Measurements from ENCODE around the gene DNAJC18. TPM values are rescaled to one million over a fixed set of nuclear protein-coding genes. Genes with fewer than 3 reads are reported as not detected.
"Not testable (repeated sequence)": the region's sequence is repeated elsewhere in the genome, so short reads cannot be mapped to it uniquely, and the experiment has no call there.

Gene DNAJC18
- 9.3 and 9.8 TPM in 2 replicates for total RNA-seq

GRCh38 chr5:139439013-139439903 is at the start of gene DNAJC18:
DNAJC18 (minus strand) TSS chr5:139439525; CDS start chr5:139439445, 80 bp downstream.
- intact Hi-C loops (cut with micrococcal nuclease) = loop anchor here (1.0 to 2.0 kb wide), 8 partner anchors 8 to 194 kb away; partner anchors contain the start of genes SPATA24, STING1 and UBE2D2

GRCh38 chr5:139488260-139488659 is 48.9 kb upstream of the DNAJC18 start:
- intact Hi-C loops (cut with micrococcal nuclease) = no loop called here

GRCh38 chr5:139486201-139486600 is 46.9 kb upstream of the DNAJC18 start:
- intact Hi-C loops (cut with micrococcal nuclease) = no loop called here

- intact Hi-C loops (cut with micrococcal nuclease) = loop anchor here (1.0 to 5.0 kb wide), 6 partner anchors 24 to 191 kb away; partner anchors contain the start of genes DNAJC18, MATR3 and UBE2D2
Measured at GRCh38 chr5:139482890-139483208, 43.5 kb upstream of the DNAJC18 start.

GRCh38 chr5:139482050-139482889 is 42.9 kb upstream of the DNAJC18 start, which contains the start of gene STING1:
STING1 (minus strand) TSS chr5:139482758; CDS start chr5:139481704, 1,054 bp downstream.
- intact Hi-C loops (cut with micrococcal nuclease) = loop anchor here (1.0 to 5.0 kb wide), 6 partner anchors 23 to 190 kb away; partner anchors contain the start of genes DNAJC18, MATR3 and UBE2D2

- intact Hi-C loops (cut with micrococcal nuclease) = loop anchor here (1.0 to 5.0 kb wide), 7 partner anchors 22 to 189 kb away; partner anchors contain the start of genes DNAJC18, MATR3 and UBE2D2
Measured at GRCh38 chr5:139481580-139482049, 42.3 kb upstream of the DNAJC18 start.

GRCh38 chr5:139481122-139481533 is 41.8 kb upstream of the DNAJC18 start:
- intact Hi-C loops (cut with micrococcal nuclease) = loop anchor here (1.0 to 5.0 kb wide), 2 partner anchors 95 to 189 kb away; partner anchors contain the start of gene MATR3

GRCh38 chr5:139479729-139480128 is 40.4 kb upstream of the DNAJC18 start:
- intact Hi-C loops (cut with micrococcal nuclease) = loop anchor here (5.0 kb wide), 1 partner anchor 187 kb away; the partner anchor contains the start of gene MATR3

GRCh38 chr5:139478657-139479423 is 39.5 kb upstream of the DNAJC18 start:
- intact Hi-C loops (cut with micrococcal nuclease) = not testable (repeated sequence)

GRCh38 chr5:139475865-139476617 is 36.7 kb upstream of the DNAJC18 start:
- intact Hi-C loops (cut with micrococcal nuclease) = loop anchor here (2.0 kb wide), 1 partner anchor 17 kb away; no protein-coding TSS in a partner anchor

- intact Hi-C loops (cut with micrococcal nuclease) = loop anchor here (2.0 kb wide), 1 partner anchor 16 kb away; no protein-coding TSS in a partner anchor
Measured at GRCh38 chr5:139474890-139475791, 35.8 kb upstream of the DNAJC18 start.

GRCh38 chr5:139473565-139473964 is 34.2 kb upstream of the DNAJC18 start:
- intact Hi-C loops (cut with micrococcal nuclease) = no loop called here

GRCh38 chr5:139473105-139473504 is 33.8 kb upstream of the DNAJC18 start:
- intact Hi-C loops (cut with micrococcal nuclease) = no loop called here

GRCh38 chr5:139472386-139473030 is 33.2 kb upstream of the DNAJC18 start:
- intact Hi-C loops (cut with micrococcal nuclease) = no loop called here

GRCh38 chr5:139470821-139471300 is 31.5 kb upstream of the DNAJC18 start, which contains the start of gene SMIM33:
SMIM33 (plus strand) TSS chr5:139471004; CDS start chr5:139471122, 118 bp downstream.
- intact Hi-C loops (cut with micrococcal nuclease) = no loop called here

- intact Hi-C loops (cut with micrococcal nuclease) = no loop called here
Measured at GRCh38 chr5:139468421-139468931, 29.2 kb upstream of the DNAJC18 start.

- intact Hi-C loops (cut with micrococcal nuclease) = no loop called here
Measured at GRCh38 chr5:139462586-139463276, 23.4 kb upstream of the DNAJC18 start, which contains the start of gene ECSCR. ECSCR (minus strand) TSS chr5:139462743; CDS start chr5:139462670, 73 bp downstream.
